Measurements from ENCODE around the gene TOB1. TPM values are rescaled to one million over a fixed set of nuclear protein-coding genes. Genes with fewer than 3 reads are reported as not detected.

Gene TOB1
- total and polyA plus RNA-seq, 9 of the 15 experiments (the other 6 are each of a cell fraction or from before 2014, with no cell fraction given): 4.8 to 63.7 (median 13.2) TPM

DNA sequence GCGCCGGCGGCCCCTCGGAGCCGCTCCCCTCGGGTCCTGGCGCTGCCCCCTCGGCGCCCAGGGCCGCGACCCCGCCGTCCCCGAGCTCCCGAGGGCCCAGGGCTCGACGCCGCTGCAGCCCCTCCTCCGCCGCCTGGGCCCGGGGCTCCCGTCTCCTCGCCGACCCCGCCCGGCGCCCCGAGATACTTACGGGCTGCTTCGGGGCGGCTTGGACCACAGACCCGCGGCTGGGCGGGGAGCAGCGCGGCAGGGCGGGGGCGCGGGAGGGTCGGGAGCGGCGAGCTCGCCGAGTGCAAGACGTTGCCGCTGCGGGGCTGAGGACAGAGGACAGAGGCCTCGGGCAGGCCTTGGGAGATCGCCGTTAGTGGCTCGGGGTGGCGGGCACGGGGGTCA is 290 bp downstream of the TOB1 start (continued):
- 0 out of 2 replicates have a peak, but pooled peaks have one; percentile 9 for TF ChIP-seq FOXP1 (CRISPR knock-in tag; IDR thresholded peaks at IDR 0.05)
- 0 out of 2 replicates have a peak, but pooled peaks have one; percentile 74 for TF ChIP-seq E2F1 (CRISPR knock-in tag; IDR thresholded peaks at IDR 0.05)
- TF ChIP-seq PYGO2 (tag; IDR thresholded peaks at IDR 0.05): no peak
- TF ChIP-seq, protein P1, sequence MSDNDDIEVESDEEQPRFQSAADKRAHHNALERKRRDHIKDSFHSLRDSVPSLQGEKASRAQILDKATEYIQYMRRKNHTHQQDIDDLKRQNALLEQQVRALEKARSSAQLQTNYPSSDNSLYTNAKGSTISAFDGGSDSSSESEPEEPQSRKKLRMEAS (CRISPR knock-in tag; IDR thresholded peaks at IDR 0.05): no peak
- TF ChIP-seq NR3C1 (CRISPR knock-in tag; IDR thresholded peaks at IDR 0.05): 0 out of 2 replicates have a peak, but pooled peaks have one; percentile 34
- TF ChIP-seq MAZ (CRISPR knock-in tag; conservative IDR thresholded peaks at IDR 0.05 in 1 of 2, IDR thresholded peaks at IDR 0.05 in 1 of 2): 0 out of 4 replicates have a peak, but pooled peaks of 1 of the 2 experiments have one; percentile 4
- TF ChIP-seq COPS2 (conservative IDR thresholded peaks at IDR 0.05): no peak
- 0 out of 2 replicates have a peak, but pooled peaks have one; percentile 53 for TF ChIP-seq KAT7 (CRISPR knock-in tag; IDR thresholded peaks at IDR 0.05; ENCODE audit: borderline replicate concordance)
- TF ChIP-seq, protein P2, sequence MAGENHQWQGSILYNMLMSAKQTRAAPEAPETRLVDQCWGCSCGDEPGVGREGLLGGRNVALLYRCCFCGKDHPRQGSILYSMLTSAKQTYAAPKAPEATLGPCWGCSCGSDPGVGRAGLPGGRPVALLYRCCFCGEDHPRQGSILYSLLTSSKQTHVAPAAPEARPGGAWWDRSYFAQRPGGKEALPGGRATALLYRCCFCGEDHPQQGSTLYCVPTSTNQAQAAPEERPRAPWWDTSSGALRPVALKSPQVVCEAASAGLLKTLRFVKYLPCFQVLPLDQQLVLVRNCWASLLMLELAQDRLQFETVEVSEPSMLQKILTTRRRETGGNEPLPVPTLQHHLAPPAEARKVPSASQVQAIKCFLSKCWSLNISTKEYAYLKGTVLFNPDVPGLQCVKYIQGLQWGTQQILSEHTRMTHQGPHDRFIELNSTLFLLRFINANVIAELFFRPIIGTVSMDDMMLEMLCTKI (IDR thresholded peaks at IDR 0.05; ENCODE audit: partially characterized antibody): no peak
- TF ChIP-seq HLTF (IDR thresholded peaks at IDR 0.05): no peak
- TF ChIP-seq PHF8 (IDR thresholded peaks at IDR 0.05; ENCODE audit: borderline replicate concordance, low read length): peak; percentile 77
- peak; percentile 17 for TF ChIP-seq RBBP5 (IDR thresholded peaks at IDR 0.05; ENCODE audit: borderline replicate concordance, insufficient read depth, low read length, poor library complexity, severe bottlenecking)
- no peak for TF ChIP-seq CBX3 (IDR thresholded peaks at IDR 0.05; ENCODE audit: borderline replicate concordance in 1 of 2, low read length in 2 of 2)
- TF ChIP-seq ZNF79 (CRISPR knock-in tag; IDR thresholded peaks at IDR 0.05; ENCODE audit: low read depth): no peak
- peak in 1 of 2 experiments; percentile 54; a peak in 2 of 4 replicates for TF ChIP-seq MLLT1 (IDR thresholded peaks at IDR 0.05)
- TF ChIP-seq NR4A1 (CRISPR knock-in tag; IDR thresholded peaks at IDR 0.05): peak; percentile 64; the same call in 1 of the 2 replicates
- no peak for TF ChIP-seq NR4A1 (tag; IDR thresholded peaks at IDR 0.05)
- no peak for TF ChIP-seq PHB (CRISPR knock-in tag; IDR thresholded peaks at IDR 0.05)

All from K562 (cell line).